ENCODE data around the gene VMP1. TPM values are rescaled to one million over a fixed set of nuclear protein-coding genes. Genes with fewer than 3 reads are reported as not detected.
"Not testable (repeated sequence)": the region's sequence is repeated elsewhere in the genome, so short reads cannot be mapped to it uniquely, and the experiment has no call there.

VMP1 gene
- total and polyA plus RNA-seq, 2 of the 13 experiments (the other 11 are each of a cell fraction or from before 2014, with no cell fraction given), result 186 to 271 TPM

DNA sequence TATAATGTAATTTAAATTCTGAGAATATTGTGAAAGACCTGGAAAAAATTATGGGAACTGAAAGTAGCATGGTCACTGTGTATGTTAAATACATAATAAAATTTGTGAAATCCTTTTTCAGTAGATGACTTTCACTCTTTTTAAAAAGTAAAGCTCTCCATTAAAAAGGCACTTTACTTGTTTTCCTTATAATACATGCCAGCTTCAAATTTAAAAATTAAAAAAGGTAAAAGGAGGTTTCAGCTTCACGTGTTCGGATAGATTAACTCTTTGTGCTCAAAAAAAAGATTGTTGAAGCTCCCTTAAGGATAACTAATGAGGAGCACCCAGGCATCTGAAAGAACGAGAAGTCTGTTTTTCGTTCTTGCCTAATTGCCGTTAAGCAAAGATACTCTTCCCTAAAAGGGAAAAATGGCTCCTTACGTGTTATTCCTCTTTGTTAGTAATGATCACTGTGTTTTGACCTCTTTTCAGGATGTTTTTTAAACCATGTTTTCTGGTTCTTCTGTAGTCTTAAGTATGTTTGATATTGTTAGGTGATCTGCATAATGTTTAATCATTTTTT, 97.5 kb downstream of the VMP1 start:
- Histone ChIP-seq H3K9ac (ENCODE audit: insufficient read depth, low read depth, low read length) (no peak overlapping the region), H3K79me2 (ENCODE audit: insufficient read depth, low read length) (no peaks in the 10 kb centered on the region), H3K27me3 (ENCODE audit: control insufficient read depth in 1 of 2, insufficient read depth in 2 of 2, low read length in 2 of 2) (no peaks in the 10 kb centered on the region; a peak in 1 of 5 replicates), H3K4me3 (replicated peaks in 1 of 3; ENCODE audit: insufficient read depth in 1 of 3, low read depth in 2 of 3, low read length in 3 of 3) (no peak overlapping the region), H3K27ac (ENCODE audit: extremely low read length, insufficient read depth, low read length) (no peak overlapping the region), H3K4me1 (ENCODE audit: insufficient read depth, low read length) (peaks cover 17% of the 10 kb centered on the region), H4K20me1 (ENCODE audit: insufficient read depth, low read length) (no peaks in the 10 kb centered on the region), H3K9me3 (ENCODE audit: low read length) (no peaks in the 10 kb centered on the region), H3K36me3 (replicated peaks in 1 of 2; ENCODE audit: control insufficient read depth in 1 of 2, insufficient read depth in 2 of 2, low read length in 2 of 2) (peaks cover 0 to 4% of the 10 kb centered on the region in 2 experiments; a peak in 2 of 5 replicates), H3K4me2 (ENCODE audit: low read depth, low read length) (no peak overlapping the region), H2AFZ (ENCODE audit: low read length) (no peak overlapping the region)
- 97% methylated on average over 6 of the region's 6 CpGs for WGBS (ENCODE audit: low lambda C conversion rate)
- peak; percentile 58; the same call in 1 of the 2 replicates for TF ChIP-seq ZNF652 (CRISPR knock-in tag; IDR thresholded peaks at IDR 0.05; ENCODE audit: borderline replicate concordance, low read depth)
- no peak for TF ChIP-seq ZFAT (CRISPR knock-in tag; conservative IDR thresholded peaks at IDR 0.05)
- peak; percentile 55; the same call in 1 of the 2 replicates for TF ChIP-seq HOMEZ (CRISPR knock-in tag; IDR thresholded peaks at IDR 0.05; ENCODE audit: low read depth)
- no peak for DNase-seq (ENCODE audit: low spot score)
- ChIA-PET CTCF (ENCODE audit: low intra/inter-chr PET ratio, low total read pairs) (no interaction called here), POLR2A (interaction anchor here (1.3 to 1.5 kb wide), 2 partner anchors 33 to 41 kb away, joined by 4 read pairs; no protein-coding TSS in a partner anchor)
- ATAC-seq, result no peak
- intact Hi-C loops (cut with micrococcal nuclease; ENCODE audit: unreplicated experiment) (no loop called here), in situ Hi-C loops (cut with HindIII; ENCODE audit: extremely low pct_ligation_motif_present, low pct_unique_long_range_greater_than_20kb) (no loop called here)
- FAIRE-seq, result no peak
- BruUV-seq (replicated peaks), result no TSS peak

DNA sequence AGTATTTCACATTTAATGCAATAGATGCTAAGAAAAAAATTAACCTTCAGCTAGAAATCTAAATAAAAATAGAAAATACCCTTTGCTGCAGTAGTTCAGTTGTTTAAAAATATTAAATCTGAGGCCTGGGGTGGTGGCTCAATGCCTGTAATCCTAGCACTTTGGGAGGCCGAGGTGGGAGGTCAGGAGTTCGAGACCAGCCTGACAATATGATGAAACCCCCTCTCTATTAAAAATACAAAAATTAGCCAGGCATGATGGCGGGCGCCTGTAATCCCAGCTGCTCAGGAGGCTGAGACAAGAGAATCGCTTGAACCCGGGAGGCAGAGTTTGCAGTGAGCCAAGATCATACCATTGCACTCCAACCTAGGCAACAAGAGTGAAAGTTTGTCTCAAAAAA, 98.9 kb downstream of the VMP1 start:
- H3K9me3 ChIP-seq (ENCODE audit: low read length); DNase-seq (ENCODE audit: low spot score); ATAC-seq; in situ Hi-C loops (cut with HindIII; ENCODE audit: extremely low pct_ligation_motif_present, low pct_unique_long_range_greater_than_20kb); intact Hi-C loops (cut with micrococcal nuclease; ENCODE audit: unreplicated experiment); H3K36me3 ChIP-seq (replicated peaks in 1 of 2; ENCODE audit: control insufficient read depth in 1 of 2, insufficient read depth in 2 of 2, low read length in 2 of 2); FAIRE-seq; H2AFZ ChIP-seq (ENCODE audit: low read length); H3K4me3 ChIP-seq (replicated peaks in 1 of 3; ENCODE audit: insufficient read depth in 1 of 3, low read depth in 2 of 3, low read length in 3 of 3); BruUV-seq (replicated peaks); H3K27ac ChIP-seq (ENCODE audit: extremely low read length, insufficient read depth, low read length); H3K27me3 ChIP-seq (ENCODE audit: control insufficient read depth in 1 of 2, insufficient read depth in 2 of 2, low read length in 2 of 2); CTCF ChIA-PET (ENCODE audit: low intra/inter-chr PET ratio, low total read pairs); H4K20me1 ChIP-seq (ENCODE audit: insufficient read depth, low read length); H3K9ac ChIP-seq (ENCODE audit: insufficient read depth, low read depth, low read length); H3K79me2 ChIP-seq (ENCODE audit: insufficient read depth, low read length); H3K4me2 ChIP-seq (ENCODE audit: low read depth, low read length): not testable (repeated sequence)
- H3K4me1 ChIP-seq (ENCODE audit: insufficient read depth, low read length), result peaks cover 17% of the 10 kb centered on the region
- 95% methylated on average over 6 of the region's 6 CpGs for WGBS (ENCODE audit: low lambda C conversion rate)
- POLR2A ChIA-PET, result interaction anchor here (1.2 to 1.4 kb wide), 2 partner anchors 22 to 34 kb away, joined by 3 to 5 read pairs; no protein-coding TSS in a partner anchor
